Breast epithelium (tissue), 3 donors: ENCODE results near the gene ATP9A.

ENCODE experiments used
- CTCF ChIP-seq, 3 donors: fragments of 450-650 bp; IDR thresholded peaks; one replicate each; pipeline ENCODE4 v1.5.1; 2016 to 2017; ENCODE audit warnings: antibody characterized with exemption in 3 of 3, mild to moderate bottlenecking in 3 of 3, moderate library complexity in 3 of 3
- POLR2A ChIP-seq: fragments of 450-650 bp; IDR thresholded peaks from one replicate; pipeline ENCODE4 v1.6.1; 2016; ENCODE audit warnings: antibody characterized with exemption, mild to moderate bottlenecking, moderate library complexity
- POLR2AphosphoS5 ChIP-seq, 3 donors: sonication (generic); formaldehyde crosslinking; IDR thresholded peaks; one replicate each; pipeline ENCODE4 v1.6.1; 2017; ENCODE audit warnings: antibody characterized with exemption in 3 of 3

- TF ChIP-seq CTCF (IDR thresholded peaks at IDR 0.05) (no peak), POLR2A (no peak), POLR2AphosphoS5 (IDR thresholded peaks at IDR 0.05) (no peak)
Observed at GRCh38 chr20:51571460-51571794, 196.8 kb downstream of the ATP9A start.
